NCI-H510A treated with DMSO at 0.1 percent for 48 hours (cell line): ENCODE measurements around the gene SESN1.
"Not testable (repeated sequence)": the region's sequence is repeated elsewhere in the genome, so short reads cannot be mapped to it uniquely, and the experiment has no call there.

Source experiments
- DNase-seq: peaks from one replicate; lab custom pipeline; 2025; lab: John Stamatoyannopoulos, UW

SESN1 gene

DNA sequence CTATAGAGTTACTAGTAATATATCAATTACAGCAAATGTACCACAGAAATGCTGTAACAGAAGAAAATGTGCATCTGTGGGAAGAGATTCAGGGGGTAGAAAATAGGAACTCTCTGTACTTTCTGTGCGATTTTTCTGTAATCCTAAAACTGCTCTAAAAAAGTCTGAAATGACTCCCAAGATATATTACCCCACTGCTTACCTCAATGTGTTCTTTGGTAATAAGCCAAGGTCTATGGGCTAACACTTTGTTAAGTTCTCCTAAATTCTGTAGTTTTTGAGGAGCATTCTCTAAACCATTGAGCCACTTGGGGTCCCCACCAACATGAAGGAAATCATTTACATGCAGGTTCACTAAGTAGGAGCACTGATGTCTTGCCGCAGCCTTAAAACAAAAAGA is 94.4 kb downstream of the SESN1 start:
- no peak for DNase-seq

DNA sequence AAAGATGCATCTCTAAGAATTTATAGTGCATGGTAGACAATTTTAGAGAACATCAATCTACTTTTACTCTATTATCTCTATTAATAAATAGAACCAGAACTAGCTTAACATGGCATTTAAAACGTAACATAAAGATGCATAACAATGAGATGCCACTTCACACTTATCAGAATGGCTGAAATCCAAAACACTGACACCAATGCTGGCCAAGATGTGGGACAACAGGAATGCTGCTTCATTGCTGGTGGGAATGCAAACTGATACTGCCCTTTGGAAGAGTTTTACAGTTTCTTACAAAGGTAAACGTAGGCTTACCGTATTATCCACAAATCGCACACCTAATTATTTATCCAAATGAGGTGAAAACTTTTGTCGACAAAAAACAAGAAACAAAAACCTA is 95.2 kb downstream of the SESN1 start:
- DNase-seq: no peak

DNA sequence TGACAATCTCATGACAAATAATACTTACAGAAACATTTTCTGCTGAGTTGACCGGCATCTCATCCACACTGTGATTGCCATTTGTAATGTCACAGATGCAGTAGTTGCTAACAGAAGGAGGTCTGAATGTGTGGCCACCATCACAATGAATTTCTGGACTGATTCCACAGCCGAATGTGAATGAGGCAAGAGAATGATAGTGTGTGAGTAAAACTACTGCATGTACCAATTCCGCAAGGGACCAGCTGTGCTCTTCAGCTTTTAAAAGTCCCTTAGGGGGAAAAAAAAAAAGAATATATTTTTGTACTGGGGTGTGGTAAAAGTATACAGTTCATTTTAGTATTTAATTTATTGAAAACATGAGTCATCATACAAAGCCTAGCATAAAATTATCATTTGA is 96.2 kb downstream of the SESN1 start:
- DNase-seq: no peak

DNA sequence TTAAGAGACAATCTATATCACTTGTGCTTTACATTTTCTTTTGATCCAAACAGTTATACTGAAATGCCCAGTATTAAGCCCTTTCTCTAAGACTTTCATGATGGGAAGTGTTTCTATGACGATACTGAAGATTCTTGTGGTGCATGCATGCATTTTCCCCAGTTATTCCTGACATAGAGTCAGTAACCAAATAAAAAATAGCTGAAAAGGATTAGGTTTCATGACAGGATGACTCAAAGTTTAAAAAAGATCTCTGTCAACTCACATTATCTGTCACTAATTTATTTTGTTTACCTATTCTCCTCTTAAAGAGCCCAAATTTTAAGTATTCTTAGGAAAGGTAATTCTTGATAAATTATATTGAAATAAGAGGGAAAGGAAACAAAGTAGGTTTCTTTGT is 98.4 kb downstream of the SESN1 start:
- no peak for DNase-seq

DNA sequence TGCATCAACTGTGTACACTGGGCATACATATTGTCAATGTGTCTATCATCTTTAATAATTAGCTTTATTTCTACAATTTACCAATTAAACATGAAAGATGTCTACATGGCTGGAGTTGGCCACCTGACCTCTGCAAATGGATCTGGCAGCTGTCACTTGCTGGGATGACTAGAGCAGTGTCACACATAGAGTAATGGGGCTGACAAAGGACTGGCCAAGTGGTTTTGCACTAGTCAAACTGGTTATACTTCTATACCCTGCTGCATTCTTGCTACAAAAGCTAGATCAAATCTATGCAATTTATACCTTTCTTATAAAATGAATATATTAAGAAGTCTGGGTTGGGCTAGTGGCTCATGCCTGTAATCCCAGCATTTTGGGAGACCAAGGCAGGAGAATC is 99.3 kb downstream of the SESN1 start:
- DNase-seq: no peak

DNA sequence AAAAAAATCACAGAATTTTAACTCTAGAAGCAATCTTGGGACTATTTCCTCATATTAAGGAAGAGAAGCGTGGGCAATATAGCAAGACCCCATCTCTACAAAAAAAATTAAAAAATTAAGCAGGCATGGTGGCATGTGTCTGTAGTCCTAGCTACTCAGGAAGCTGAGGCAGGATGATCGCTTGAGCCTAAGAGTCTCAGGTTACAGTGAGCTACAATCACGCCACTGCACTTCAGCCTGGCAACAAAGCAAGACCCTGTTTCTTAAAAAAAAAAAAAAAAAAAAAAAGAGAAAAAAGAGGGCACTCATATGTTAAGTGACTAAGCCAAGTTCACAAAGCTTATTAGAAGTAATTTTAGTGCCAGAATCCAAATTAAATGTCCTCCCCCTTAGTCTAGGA is 100.8 kb downstream of the SESN1 start:
- DNase-seq: no peak

DNA sequence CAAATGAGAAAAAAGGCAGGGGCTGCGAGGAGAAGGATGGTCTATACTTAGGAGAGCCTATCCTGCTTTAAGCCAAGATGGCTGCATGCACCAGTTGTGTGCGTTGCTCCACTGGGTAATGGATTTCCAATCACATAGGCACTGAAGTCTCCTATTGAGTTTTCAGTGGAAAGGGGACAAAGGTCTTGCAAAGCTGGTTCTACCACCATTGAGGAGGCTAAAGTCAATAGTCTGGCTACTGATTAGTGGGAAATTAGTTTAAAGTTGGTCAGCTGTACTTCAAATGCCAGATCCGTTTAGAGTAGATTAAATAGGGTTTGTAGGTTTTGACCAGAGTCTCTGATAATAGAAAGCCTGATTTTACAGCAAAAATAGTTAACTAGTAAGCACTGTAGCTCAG is 104.9 kb downstream of the SESN1 start:
- DNase-seq: no peak

DNA sequence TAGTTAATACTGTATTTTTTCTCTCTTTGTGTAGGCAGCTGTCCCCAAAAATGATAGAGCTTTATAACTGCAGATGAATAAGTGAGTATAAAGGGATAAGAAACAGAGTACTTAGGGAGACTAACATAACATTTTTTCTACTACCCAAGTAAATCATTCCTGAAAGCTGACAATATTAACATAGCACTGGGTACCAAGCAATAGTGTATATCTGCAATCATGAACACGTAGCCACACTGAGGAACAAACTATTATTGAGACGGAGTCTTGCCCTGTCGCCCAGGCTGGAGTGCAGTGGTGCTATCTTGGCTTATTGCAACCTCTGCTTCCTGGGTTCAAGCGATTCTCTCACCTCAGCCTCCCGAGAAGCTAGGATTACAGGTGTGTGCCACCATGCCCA is 105.9 kb downstream of the SESN1 start:
- DNase-seq: no peak

DNA sequence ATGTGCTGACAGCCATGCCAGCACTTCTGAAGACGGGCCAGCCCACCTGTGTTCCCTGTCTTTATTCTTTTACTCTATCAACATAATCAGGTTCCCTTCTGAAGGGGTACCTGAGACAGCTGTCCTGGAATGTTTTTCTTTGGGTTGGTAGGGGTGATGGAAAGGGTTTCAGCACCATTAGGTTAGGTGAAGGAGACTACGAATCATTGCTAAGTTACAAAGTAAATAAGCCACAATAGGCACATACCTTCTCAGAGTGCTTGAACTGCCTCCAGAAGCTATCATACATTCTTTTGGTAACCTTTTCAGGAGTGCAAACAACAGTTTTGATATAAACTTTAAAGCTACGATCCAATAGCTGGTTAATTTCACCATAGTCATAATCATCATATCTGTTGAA is 106.3 kb downstream of the SESN1 start:
- no peak for DNase-seq

DNA sequence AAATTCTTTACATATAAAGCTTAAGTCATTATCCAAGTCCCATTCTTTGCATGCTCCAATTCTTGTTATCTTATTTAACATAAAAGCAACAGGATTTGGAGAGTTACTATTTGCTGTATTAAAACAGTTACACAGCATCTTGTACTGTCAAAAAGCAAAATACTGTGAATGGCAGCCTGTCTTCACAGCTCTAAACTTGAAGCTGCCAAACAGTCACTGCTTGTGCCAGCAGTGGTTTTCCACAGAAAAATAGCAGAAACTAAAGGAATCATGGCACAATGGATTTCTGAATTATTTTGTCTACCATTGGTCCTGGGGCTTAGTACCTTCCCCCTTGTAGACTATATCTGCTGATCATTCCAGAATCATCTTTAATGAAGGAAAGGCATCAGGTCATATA is 107.5 kb downstream of the SESN1 start:
- no peak for DNase-seq

DNA sequence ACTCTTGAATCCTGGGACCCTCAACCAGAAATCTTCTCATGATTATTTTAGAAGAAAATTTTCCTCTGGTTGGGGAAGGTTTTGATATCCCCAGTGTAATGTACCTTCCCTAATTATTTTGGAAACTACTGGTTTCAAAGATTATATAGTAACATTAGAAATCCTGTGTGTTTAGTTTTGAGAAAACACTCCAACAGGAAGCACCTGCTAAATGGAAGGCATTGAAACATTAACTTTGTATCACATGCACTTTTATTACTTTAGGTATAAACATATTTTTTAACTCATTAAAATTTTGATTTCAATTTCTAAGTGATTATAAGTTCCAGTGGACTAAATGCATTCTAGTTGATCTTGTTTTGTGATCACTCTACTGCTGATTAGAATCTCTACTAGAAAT is 109.3 kb downstream of the SESN1 start:
- DNase-seq: no peak

DNA sequence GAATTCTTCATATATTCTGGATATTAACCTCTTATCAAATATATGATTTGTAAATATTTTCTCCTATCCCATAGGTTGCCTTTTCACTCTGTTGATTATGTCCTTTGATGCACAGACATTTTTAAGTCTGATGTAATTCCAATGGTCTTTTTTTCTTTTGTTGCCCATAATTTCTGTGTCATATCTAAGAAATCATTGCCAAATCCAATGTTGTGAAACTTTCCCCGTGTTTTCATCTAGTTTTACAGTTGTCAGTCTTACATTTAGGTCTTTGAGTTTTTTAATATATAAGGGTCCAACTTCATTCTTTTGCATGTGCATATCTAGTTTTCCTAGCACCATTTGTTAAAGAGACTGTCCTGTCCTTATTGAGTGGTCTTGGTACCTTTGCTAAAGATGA is 111.5 kb downstream of the SESN1 start:
- DNase-seq: no peak

DNA sequence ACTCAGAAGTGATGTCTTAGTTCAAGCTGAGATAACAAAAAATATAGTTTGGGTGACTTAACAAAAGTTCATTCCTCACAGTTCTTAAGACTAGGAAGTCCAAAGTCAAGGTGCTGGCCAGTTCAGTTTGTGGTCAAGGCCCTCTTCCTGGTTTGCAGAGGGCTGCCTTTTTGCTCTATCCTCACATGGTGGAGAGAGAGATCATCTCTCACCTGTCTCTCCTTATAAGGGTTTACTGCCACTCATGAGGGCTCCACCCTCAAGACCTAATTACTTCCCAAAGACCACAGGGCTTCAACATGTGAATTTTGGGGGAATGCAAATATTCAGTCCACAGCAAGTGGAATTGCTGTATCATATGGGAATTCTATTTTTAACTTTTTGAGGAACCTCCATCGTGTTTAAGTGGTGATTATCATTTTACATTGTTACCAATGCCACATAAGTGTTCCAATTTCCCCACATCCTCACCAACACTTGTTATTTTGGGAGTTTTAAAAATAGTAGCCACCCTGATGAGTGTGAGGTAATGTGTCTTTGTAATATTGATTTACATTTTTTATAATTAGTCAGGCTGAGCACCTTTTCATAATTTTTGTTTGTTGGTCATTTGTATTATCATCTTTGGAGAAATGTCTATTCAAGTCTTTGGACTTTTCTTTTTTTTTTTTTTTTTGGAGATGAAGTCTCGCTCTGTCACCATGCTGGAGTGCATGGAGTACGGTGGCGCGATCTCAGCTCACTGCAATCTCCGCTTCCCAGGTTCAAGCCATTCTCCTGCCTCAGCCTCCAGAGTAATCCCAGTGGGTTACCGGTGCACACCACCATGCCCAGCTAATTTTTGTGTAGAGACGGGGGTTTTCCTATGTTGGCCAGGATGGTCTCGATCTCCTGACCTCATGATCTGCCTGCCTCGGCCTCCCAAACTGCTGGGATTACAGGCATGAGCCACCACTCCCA is 112.2 kb downstream of the SESN1 start:
- no peak for DNase-seq

DNA sequence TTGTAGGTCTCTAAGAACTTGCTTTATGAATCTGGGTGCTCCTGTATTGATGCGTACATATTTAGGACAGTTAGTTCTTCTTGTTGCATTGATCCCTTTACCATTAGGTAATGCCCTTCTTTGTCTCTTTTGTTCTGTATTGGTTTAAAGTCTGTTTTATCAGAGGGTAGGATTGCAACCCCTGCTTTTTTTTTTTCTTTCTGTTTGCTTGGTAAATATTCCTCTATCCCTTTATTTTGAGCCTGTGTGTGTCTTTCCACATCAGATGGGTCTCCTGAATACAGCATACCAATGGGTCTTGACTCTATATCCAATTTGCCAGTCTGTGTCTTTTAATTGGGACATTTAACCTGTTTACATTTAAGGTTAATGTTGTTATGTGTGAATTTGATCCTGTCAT is 116.0 kb downstream of the SESN1 start:
- DNase-seq: not testable (repeated sequence)

DNA sequence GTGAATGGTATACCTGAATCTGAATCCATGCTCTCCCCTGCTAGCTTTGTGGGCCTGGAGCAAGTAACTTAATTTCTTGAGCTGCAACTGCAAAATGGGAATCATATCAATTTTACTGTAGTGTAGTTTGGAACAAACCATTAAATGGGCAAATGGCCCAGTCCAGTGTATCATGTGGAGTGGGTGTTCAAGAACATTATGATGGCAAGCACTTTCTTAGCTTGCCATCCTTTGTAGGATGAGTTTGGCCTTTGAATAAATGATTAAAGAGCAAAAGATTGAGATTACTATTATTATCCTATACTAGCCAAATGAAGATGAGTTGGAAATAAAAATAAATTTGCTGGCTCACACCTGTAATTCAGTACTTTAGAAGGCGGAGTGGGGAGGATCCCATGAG is 120.4 kb downstream of the SESN1 start:
- no peak for DNase-seq

DNA sequence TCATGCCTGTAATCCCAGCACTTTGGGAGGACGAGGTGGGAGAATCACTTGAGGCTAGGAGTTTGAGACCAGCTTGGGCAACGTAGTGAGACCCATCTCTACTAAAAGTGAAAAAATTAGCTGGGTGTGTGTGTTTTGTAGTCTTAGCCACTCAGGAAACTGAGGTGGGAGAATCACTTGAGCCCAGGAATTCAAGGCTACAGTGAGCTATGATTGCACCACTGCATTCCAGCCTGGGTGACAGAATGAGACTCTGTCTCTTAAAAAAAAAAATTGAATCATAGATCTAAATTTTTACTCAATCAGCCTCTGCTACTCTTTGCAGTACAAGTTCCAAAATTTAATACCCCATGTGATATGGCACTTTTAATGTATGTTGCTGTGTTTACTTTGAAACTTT is 124.9 kb downstream of the SESN1 start:
- no peak for DNase-seq

DNA sequence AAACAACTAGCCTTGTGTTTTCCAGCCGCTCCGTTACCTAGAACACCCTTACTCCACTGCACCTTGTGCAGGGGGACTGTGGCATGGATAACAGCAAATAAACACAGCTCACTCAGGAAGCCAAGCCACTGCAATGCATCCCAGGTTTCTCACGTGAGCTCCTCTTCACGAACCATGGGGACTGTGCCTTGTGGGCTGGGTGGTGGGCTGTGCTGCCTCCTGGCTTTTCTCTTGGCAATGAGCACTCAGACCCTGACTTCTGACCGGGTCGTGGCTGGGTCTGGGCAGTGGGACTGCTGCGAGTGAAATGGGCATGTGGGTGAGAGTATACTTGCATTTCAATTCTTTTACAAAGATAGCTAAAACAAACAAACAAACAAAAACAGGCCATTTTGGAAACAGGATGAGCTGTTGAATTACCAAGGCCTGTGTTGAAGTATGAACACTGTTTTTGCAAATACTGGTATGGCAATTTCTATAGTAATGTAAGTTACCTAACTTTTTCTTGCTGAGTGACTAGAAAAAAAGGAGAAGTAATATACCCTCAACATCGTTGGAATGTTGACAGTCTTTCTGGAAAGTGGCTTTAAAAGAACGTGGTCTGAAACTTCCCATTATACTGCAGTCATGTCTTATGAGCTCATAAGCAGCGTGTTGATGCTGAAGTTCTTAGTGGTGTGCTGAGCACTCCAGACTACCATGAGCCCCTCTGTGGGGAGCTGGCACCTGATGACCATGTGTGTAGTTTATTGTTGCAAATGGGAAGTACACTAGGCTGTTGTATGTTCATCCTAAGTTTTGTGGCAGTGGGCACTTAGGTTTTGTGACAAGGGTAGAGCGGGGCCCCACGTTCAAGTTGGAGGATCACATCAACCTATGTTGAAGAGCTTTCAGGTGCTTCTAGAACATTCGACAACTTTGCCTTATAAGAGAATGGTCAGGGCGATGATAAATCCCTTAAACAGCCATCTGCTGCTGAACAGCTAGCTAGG is 126.0 kb downstream of the SESN1 start:
- DNase-seq: no peak

DNA sequence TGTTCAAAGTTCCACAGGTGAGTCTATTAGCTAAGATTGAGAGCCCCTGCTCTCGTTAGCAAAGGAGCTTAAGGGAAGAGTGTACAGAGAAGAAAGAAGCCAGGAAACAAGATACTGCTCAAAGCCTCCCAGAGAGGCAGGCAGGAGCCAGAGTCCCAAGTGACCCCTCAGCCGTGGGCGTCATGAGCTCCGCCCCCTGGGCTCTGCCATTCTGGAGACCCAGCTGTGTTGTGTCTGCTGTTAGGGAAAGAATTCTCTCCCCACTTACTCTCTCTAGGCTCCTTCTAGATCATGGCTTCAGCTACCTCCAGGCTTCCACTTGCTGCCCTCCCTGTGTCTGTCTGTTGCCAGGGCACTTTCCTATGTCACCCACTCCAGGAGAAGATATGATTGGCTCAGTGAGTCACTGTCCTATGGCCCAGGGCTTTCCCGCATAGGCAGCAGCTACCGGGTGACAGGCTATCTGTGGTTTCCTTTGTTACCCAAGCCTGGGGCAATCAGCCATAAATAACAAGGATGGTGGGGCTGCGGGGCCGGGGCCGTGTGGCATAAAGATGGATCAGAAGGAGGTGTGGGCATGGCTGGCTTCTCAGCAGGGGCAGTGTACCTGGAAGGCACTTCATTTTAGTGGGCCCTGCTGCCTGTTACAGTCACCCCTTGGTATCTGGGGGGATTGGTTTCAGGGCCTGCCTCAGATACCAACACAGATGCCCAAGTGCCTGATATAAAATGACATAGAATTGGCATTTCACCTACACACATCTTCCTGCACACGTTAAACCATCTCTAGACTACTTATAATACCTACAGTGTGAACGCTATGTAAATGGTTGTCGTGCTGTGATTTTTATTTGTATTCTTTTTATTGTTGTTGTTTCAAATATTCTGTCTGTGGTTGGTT is 127.5 kb downstream of the SESN1 start:
- DNase-seq: no peak

DNA sequence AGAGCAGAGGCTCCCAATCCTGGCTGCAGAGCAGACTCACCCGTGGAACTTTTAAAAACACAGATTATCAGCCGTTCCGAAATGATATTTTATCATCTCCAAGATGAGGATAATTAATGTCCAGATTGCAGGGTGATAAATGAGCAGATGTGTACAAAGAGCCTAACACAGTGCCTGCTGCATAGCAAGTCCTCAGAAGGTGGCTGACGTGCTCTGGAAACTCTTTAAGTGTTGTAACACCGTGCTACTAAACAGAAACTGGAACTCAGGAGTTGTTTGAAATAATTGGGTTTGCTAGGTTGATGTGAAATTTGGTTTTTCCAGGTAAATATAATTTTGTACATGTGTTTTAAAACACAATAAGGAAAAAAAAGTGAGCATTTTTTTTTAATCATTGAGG is 128.4 kb downstream of the SESN1 start:
- DNase-seq: no peak

DNA sequence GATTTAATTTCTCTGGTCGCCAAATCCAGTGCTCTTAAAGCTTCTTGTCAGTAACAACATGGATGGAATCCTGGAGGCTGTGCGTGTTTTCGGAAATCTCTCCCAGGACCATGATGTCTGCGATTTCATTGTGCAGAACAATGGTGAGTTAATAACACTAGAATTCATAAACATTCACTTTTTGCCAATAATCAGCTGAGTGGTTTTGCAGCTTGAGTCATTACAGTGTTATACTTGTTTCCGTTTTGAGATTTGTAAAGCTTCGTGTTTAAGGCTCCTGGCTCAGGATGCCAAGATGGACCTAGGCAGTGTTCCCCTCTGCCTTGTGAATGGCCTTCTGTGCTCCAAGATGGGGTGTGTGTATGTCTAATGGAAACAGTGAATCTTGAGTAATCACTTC is 132.7 kb downstream of the SESN1 start:
- no peak for DNase-seq

DNA sequence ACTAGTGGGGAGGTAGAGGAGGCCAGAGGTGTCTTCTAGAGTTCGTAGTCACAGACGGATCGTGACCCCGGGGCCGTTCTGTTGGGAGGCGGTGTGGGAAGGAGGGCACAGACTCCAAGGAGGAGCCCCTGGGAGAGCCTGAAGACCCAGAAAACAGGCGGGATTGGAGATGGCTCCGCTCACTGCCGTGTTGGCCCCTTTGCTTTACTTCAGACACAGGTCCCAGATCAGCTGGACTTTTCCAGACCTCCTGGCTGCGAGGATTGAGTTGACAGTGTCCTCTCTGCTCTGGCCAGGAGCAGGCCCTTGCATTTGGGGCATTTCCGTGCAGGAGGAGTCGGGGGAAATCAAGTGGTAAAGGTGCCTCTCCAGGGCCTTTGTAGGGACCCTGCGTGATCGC is 133.6 kb downstream of the SESN1 start:
- no peak for DNase-seq

DNA sequence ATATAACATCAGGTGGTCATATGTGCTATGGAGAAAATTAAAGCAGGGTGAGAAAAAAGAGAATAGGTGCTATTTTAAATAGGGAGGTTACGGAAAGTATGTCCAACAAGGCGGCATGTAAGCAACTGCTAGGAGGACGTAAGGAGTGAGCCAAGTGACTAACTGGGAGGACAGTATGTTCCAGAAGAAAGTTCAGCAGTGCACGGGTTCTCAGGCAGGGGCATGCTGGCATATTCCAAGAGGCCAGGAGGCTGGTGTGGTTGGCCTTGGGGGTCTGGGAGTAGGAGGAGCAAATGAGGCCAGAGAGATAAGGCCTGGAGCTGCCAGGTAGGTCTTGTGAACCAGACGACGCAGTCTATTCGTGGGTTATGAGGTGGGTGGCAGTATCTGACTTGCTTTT is 134.0 kb downstream of the SESN1 start:
- DNase-seq: no peak
